Measurements from ENCODE around the gene SACM1L.
A peak's percentile ranks its signal among the peaks of the same experiment; 100 is the strongest.

SACM1L gene

DNA sequence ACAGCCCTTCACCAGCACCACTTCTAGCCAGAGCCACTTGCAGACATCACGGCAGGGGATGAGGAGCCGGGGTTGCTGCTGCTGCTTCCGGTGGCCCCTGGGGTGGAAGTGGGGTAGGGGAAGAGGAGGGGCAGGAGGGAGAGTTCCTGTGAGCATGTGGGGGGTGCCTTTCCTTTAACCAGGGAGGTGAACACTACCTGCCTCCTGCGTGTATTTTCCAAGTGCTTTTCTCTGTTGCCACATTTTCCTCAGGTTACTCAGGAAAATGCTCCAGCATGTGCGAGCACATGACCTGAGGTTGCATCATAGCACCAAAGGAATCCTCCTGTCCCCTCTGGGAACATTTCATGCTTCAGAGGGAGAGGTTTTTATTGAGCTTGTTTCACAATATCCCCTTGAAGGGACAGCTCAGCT lies 12.2 kb upstream of the SACM1L start:
- Histone ChIP-seq H3K36me3 (ENCODE audit: insufficient read depth, low read length) (peaks cover 85% of the 10 kb centered on the region), H3K4me1 (ENCODE audit: insufficient read depth, low read length) (peaks cover 20% of the 10 kb centered on the region), H3K4me2 (ENCODE audit: insufficient read depth, low read length) (peak overlapping the region; percentile 57), H3K9me3 (ENCODE audit: insufficient read depth, low read length, severe bottlenecking) (no peaks in the 10 kb centered on the region), H3K27ac (ENCODE audit: low read length) (peak overlapping the region; percentile 87), H3K4me3 (ENCODE audit: low read depth in 1 of 2, low read length in 2 of 2) (peak overlapping the region in 1 of 2 experiments; percentile 41; a peak in 2 of 4 replicates), H3K9ac (ENCODE audit: low read depth, low read length) (peak overlapping the region; percentile 42), H3K79me2 (ENCODE audit: insufficient read depth, low read length) (0 out of 2 replicates have a peak, but pooled peaks cover 3% of the 10 kb centered on the region), H2AFZ (ENCODE audit: low read depth, low read length) (peak overlapping the region; percentile 69; the same call in 1 of the 2 replicates), H3K27me3 (ENCODE audit: insufficient read depth, low read length, poor library complexity) (no peaks in the 10 kb centered on the region), H4K20me1 (ENCODE audit: insufficient read depth, low read length) (no peaks in the 10 kb centered on the region)
- ATAC-seq (ENCODE audit: insufficient read depth, low read depth) (peak; percentile 99), DNase-seq (peak; percentile 82)
- TF ChIP-seq, protein P1, sequence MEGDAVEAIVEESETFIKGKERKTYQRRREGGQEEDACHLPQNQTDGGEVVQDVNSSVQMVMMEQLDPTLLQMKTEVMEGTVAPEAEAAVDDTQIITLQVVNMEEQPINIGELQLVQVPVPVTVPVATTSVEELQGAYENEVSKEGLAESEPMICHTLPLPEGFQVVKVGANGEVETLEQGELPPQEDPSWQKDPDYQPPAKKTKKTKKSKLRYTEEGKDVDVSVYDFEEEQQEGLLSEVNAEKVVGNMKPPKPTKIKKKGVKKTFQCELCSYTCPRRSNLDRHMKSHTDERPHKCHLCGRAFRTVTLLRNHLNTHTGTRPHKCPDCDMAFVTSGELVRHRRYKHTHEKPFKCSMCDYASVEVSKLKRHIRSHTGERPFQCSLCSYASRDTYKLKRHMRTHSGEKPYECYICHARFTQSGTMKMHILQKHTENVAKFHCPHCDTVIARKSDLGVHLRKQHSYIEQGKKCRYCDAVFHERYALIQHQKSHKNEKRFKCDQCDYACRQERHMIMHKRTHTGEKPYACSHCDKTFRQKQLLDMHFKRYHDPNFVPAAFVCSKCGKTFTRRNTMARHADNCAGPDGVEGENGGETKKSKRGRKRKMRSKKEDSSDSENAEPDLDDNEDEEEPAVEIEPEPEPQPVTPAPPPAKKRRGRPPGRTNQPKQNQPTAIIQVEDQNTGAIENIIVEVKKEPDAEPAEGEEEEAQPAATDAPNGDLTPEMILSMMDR (IDR thresholded peaks at IDR 0.05; ENCODE audit: borderline replicate concordance, extremely low read depth, low read length, poor library complexity, severe bottlenecking), result peak; percentile 10
- no peak for TF ChIP-seq EZH2 (IDR thresholded peaks at IDR 0.05; ENCODE audit: borderline replicate concordance, low read depth, low read length, severe bottlenecking)

DNA sequence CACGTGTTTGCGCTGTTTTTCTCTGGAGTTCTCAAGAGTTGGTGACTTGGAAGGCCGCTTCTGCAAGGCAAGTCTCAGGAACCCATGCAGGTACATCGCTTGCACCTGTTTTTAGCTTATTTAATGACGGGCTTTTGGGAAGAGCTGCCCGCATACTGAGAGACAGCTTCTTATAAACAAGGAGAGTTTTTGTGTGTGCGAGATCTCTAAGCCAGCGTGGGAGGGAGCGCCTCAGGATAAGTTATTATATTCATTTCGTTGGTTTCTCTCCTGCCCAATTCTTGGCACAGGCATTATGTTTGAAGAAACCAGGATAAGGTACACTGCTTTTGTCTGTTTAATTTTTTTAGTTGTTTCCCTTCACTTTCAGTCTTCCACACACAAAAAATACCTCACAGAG lies 11.4 kb upstream of the SACM1L start:
- Histone ChIP-seq H3K4me3 (ENCODE audit: low read depth in 1 of 2, low read length in 2 of 2) (no peak overlapping the region), H3K4me2 (ENCODE audit: insufficient read depth, low read length) (no peak overlapping the region), H2AFZ (ENCODE audit: low read depth, low read length) (no peak overlapping the region), H4K20me1 (ENCODE audit: insufficient read depth, low read length) (no peaks in the 10 kb centered on the region), H3K9me3 (ENCODE audit: insufficient read depth, low read length, severe bottlenecking) (no peaks in the 10 kb centered on the region), H3K36me3 (ENCODE audit: insufficient read depth, low read length) (peaks cover 83% of the 10 kb centered on the region), H3K27ac (ENCODE audit: low read length) (no peak overlapping the region), H3K4me1 (ENCODE audit: insufficient read depth, low read length) (peaks cover 20% of the 10 kb centered on the region), H3K79me2 (ENCODE audit: insufficient read depth, low read length) (0 out of 2 replicates have a peak, but pooled peaks cover 3% of the 10 kb centered on the region), H3K9ac (ENCODE audit: low read depth, low read length) (no peak overlapping the region), H3K27me3 (ENCODE audit: insufficient read depth, low read length, poor library complexity) (no peaks in the 10 kb centered on the region)
- no peak for DNase-seq
- ATAC-seq (ENCODE audit: insufficient read depth, low read depth), result no peak
- TF ChIP-seq EZH2 (IDR thresholded peaks at IDR 0.05; ENCODE audit: borderline replicate concordance, low read depth, low read length, severe bottlenecking), result no peak
- TF ChIP-seq, protein P1 (IDR thresholded peaks at IDR 0.05; ENCODE audit: borderline replicate concordance, extremely low read depth, low read length, poor library complexity, severe bottlenecking), result no peak

DNA sequence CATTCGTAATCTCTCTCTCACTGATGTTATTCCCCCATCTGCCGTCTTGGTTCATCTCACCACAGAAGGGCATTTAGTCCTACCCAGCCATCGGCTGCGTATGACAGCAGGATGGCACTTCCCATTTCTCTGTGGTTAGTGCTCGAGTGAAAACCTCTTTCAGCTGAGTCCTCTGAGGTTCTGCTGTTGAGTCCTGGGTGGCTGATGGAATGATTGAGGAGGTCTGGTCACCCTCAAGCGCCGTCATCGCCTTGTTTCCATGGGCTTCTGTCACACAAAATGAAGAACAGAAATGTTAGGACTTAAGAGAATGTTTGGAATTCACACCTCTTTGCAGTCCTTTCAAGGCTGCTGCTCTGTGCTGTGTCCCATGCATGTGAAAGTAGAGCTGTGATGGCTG lies 9.4 kb upstream of the SACM1L start:
- Histone ChIP-seq H3K36me3 (ENCODE audit: insufficient read depth, low read length) (peaks cover 65% of the 10 kb centered on the region), H2AFZ (ENCODE audit: low read depth, low read length) (no peak overlapping the region), H3K9ac (ENCODE audit: low read depth, low read length) (no peak overlapping the region), H4K20me1 (ENCODE audit: insufficient read depth, low read length) (no peaks in the 10 kb centered on the region), H3K4me2 (ENCODE audit: insufficient read depth, low read length) (no peak overlapping the region), H3K27me3 (ENCODE audit: insufficient read depth, low read length, poor library complexity) (no peaks in the 10 kb centered on the region), H3K9me3 (ENCODE audit: insufficient read depth, low read length, severe bottlenecking) (no peaks in the 10 kb centered on the region), H3K79me2 (ENCODE audit: insufficient read depth, low read length) (0 out of 2 replicates have a peak, but pooled peaks cover 3% of the 10 kb centered on the region), H3K4me3 (ENCODE audit: low read depth in 1 of 2, low read length in 2 of 2) (no peak overlapping the region), H3K27ac (ENCODE audit: low read length) (no peak overlapping the region), H3K4me1 (ENCODE audit: insufficient read depth, low read length) (peaks cover 20% of the 10 kb centered on the region)
- ATAC-seq (ENCODE audit: insufficient read depth, low read depth) (no peak), DNase-seq (no peak)
- TF ChIP-seq EZH2 (IDR thresholded peaks at IDR 0.05; ENCODE audit: borderline replicate concordance, low read depth, low read length, severe bottlenecking), result no peak
- TF ChIP-seq, protein P1 (IDR thresholded peaks at IDR 0.05; ENCODE audit: borderline replicate concordance, extremely low read depth, low read length, poor library complexity, severe bottlenecking), result no peak
